Measurements from ENCODE around the gene CHD1.

Gene CHD1

DNA sequence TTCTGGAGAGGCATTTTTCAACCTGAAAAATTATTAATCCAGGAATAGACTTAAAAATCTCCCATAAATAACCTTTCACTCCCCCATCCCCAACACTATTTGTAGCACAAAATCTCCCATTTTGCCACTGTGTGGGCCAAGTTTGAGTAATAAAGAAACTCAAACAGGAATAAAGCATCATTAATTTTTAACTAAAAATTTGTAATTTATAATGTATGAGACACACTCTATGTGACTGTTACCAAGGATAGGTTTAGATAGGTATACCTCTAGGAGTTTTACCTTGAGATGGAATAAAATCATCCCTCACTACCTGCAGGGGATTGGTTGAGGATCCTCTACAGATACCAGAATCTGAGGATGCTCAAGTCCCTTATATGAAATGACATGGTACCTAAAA lies 30.1 kb downstream of the CHD1 start:
- Histone ChIP-seq H3K9ac (ENCODE audit: low read depth, low read length) (no peak overlapping the region), H3K36me3 (ENCODE audit: insufficient read depth, low read length) (peaks cover 16% of the 10 kb centered on the region), H3K9me3 (ENCODE audit: control insufficient read depth, insufficient read depth, low read length) (no peaks in the 10 kb centered on the region), H3K4me1 (ENCODE audit: insufficient read depth, low read length) (no peaks in the 10 kb centered on the region)

DNA sequence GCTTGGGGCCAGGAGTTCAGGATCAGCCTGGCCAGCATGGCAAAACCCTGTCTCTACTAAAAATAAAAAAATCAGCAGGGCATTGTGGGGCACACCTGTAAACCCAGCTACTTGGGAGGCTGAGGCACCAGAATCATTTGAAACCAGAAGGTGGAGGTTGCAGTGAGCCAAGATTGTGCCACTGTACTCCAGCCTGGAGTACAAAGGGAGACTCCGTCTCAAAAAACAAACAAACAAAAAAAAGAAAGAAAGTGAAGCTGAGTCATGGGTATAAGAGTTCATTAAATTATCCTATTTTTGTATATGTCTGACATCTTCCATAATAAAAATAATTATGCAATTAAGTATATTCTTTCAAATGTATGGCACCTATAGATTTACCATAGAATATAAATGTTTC lies 37.2 kb downstream of the CHD1 start:
- Histone ChIP-seq H3K36me3 (ENCODE audit: insufficient read depth, low read length) (peaks cover 12% of the 10 kb centered on the region), H3K9me3 (ENCODE audit: control insufficient read depth, insufficient read depth, low read length) (no peaks in the 10 kb centered on the region), H3K9ac (ENCODE audit: low read depth, low read length) (no peak overlapping the region), H3K4me1 (ENCODE audit: insufficient read depth, low read length) (no peaks in the 10 kb centered on the region)

DNA sequence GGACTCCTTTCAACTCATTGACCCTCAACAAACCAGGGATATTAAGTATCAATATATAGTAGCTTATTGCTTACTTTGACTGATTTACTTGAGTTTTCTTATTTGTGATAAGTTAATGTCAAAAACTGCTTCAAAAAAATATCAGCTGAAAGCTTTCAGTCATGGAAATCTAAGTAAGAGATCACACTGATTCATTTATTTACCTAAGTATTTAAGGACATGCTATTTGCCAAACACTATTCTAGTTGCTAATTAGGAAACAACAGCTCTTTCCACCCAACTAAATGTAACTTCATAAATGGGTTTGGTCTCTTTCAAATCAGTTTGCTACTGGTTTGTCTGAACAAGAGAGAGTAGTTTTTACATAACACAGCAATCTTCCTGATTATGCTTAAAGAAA lies 48.2 kb downstream of the CHD1 start:
- Histone ChIP-seq H3K4me1 (ENCODE audit: insufficient read depth, low read length) (no peaks in the 10 kb centered on the region), H3K36me3 (ENCODE audit: insufficient read depth, low read length) (peaks cover 5% of the 10 kb centered on the region; the same call in 1 of the 2 replicates), H3K9me3 (ENCODE audit: control insufficient read depth, insufficient read depth, low read length) (no peaks in the 10 kb centered on the region), H3K9ac (ENCODE audit: low read depth, low read length) (no peak overlapping the region)

DNA sequence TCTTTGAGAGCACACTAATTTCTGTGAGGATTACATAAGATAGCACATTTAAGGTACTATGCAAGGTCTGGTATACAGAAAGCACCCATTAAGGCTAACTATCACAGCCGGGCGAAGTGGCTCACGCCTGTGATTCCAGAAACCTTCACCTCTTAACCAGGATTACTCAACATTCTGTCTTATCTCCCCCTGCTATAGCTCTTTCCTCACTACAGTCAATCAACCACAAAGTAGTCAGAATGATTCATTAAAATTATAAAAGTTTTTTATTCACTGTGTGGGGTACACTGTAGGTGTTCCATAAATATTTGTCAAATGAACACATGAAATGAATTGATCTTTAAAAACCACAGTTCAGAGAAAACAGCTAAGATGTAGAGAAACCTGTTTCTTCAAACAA lies 48.7 kb downstream of the CHD1 start:
- H3K9me3 ChIP-seq (ENCODE audit: control insufficient read depth, insufficient read depth, low read length) = no peaks in the 10 kb centered on the region
- no peak overlapping the region for H3K9ac ChIP-seq (ENCODE audit: low read depth, low read length)
- H3K36me3 ChIP-seq (ENCODE audit: insufficient read depth, low read length) = peaks cover 5% of the 10 kb centered on the region; the same call in 1 of the 2 replicates
- H3K4me1 ChIP-seq (ENCODE audit: insufficient read depth, low read length) = no peaks in the 10 kb centered on the region

DNA sequence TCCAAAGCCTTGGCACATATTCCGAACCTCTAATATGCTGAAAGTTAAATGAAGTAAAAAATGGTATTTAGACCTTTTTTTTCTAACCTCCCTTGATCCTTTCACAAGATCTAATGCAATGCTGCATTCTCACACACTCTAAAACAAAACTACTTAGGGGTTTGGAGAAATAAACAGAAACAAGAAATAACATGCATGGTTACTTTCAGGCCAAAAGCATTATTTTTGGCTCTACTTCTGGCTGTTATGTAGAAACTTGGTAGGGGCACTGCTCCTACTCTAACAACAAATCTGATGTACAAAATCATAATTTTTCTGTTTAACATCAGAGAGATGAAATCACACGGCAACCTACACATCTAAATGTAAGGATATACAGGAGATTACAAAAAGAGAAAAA lies 51.2 kb downstream of the CHD1 start:
- Histone ChIP-seq H3K9me3 (ENCODE audit: control insufficient read depth, insufficient read depth, low read length) (no peaks in the 10 kb centered on the region), H3K4me1 (ENCODE audit: insufficient read depth, low read length) (no peaks in the 10 kb centered on the region), H3K9ac (ENCODE audit: low read depth, low read length) (no peak overlapping the region), H3K36me3 (ENCODE audit: insufficient read depth, low read length) (peaks cover 2% of the 10 kb centered on the region; the same call in 1 of the 2 replicates)

DNA sequence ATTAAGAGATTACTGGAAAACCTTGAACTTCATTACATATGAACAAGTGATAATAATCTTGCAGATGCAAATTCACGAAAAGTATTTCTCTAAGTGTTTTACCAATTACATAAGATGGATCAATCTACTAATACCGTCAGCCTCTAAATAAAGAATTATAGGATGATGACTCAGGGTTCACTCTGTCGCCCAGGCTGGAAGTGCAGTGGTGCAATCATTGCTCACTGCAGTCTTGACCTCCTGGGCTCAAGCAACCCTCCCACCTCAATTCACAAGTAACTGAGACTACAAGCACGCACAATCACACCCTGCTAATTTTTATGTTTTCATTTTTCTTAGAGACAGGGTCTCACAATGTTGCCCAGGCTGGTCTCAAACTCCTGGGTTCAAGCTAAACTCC lies 56.1 kb downstream of the CHD1 start:
- no peaks in the 10 kb centered on the region for H3K9me3 ChIP-seq (ENCODE audit: control insufficient read depth, insufficient read depth, low read length)
- no peak overlapping the region for H3K9ac ChIP-seq (ENCODE audit: low read depth, low read length)
- no peaks in the 10 kb centered on the region for H3K4me1 ChIP-seq (ENCODE audit: insufficient read depth, low read length)
- peaks cover 3% of the 10 kb centered on the region for H3K36me3 ChIP-seq (ENCODE audit: insufficient read depth, low read length)

DNA sequence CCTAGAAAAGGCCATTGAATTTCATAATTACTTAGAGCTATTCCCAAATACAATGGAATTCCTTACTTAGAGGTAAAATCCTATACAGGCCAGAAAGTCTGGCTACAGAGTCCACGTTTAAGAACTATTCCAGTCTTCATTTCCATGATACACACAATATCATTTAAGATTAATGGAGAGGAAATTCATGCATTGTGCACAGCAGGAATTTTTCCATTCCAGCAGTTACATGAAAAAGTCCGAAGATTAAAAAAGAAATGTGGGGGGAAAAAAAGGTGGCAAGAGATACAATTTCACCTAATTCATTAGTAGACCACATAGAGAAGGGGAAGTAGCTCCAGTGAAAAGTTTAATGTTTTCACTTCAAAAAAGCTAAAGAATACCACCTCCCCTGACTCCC lies 63.1 kb downstream of the CHD1 start:
- H3K36me3 ChIP-seq (ENCODE audit: insufficient read depth, low read length) = peaks cover 10% of the 10 kb centered on the region
- no peaks in the 10 kb centered on the region for H3K4me1 ChIP-seq (ENCODE audit: insufficient read depth, low read length)
- no peaks in the 10 kb centered on the region for H3K9me3 ChIP-seq (ENCODE audit: control insufficient read depth, insufficient read depth, low read length)
- no peak overlapping the region for H3K9ac ChIP-seq (ENCODE audit: low read depth, low read length)

DNA sequence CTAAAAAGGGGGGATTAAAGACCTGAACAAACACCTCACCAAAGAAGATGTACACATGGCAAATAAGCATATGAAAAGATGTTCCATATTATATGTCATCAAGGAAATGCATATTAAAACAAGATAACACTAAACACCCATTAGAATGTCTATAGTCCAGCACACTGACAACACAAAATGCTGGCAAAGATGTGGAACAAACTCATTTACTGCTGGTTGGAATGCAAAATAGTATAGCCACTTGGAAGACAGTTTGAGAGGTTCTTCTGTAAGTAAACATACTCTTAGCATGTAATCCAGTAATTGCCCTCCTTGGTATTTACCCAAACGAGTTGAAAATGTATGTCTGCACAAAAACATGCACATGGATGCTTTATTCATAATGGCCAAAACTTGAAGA lies 81.8 kb downstream of the CHD1 start:
- no peaks in the 10 kb centered on the region for H3K4me1 ChIP-seq (ENCODE audit: insufficient read depth, low read length)
- no peaks in the 10 kb centered on the region for H3K36me3 ChIP-seq (ENCODE audit: insufficient read depth, low read length)
- H3K9me3 ChIP-seq (ENCODE audit: control insufficient read depth, insufficient read depth, low read length) = peaks cover 19% of the 10 kb centered on the region
- no peak overlapping the region for H3K9ac ChIP-seq (ENCODE audit: low read depth, low read length)

DNA sequence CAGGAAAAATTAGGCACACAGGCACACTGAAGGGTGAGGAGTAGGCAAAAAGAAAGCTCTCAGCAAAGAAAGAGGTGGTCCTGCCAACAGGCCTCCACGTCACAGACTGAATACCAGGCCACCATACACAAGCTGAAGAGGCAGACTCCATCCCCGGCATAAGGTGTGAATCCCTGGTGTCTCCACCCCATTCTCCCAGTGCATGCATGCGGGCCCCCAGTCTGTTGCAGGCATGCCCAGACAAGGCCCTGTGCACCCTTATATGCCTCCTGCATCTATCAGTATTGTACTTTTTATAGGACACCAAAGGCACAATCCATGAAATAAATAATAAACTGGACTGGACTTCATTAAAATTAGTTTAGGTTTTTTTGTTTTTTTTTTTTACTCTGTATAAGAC lies 82.3 kb downstream of the CHD1 start:
- peaks cover 19% of the 10 kb centered on the region for H3K9me3 ChIP-seq (ENCODE audit: control insufficient read depth, insufficient read depth, low read length)
- no peak overlapping the region for H3K9ac ChIP-seq (ENCODE audit: low read depth, low read length)
- H3K4me1 ChIP-seq (ENCODE audit: insufficient read depth, low read length) = no peaks in the 10 kb centered on the region
- H3K36me3 ChIP-seq (ENCODE audit: insufficient read depth, low read length) = no peaks in the 10 kb centered on the region

DNA sequence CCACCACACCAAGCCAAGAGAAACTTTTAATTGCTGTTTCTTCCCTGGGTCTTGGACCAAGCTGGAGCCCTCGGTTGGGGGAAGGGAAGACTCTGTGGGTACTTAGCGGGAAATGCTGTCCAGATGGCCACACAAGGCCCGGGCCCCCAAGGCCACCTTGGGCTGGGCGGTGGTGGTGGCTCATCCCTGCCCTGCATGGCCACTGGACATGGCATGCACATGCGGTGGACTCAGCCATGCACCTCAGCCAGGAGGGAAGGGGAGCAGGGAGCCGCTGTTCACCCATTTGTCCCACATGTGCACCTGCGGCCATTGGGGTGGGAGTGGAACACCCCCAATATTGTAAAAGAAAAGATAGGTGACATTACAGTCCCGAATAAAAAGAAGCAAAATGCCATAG lies 82.9 kb downstream of the CHD1 start:
- Histone ChIP-seq H3K36me3 (ENCODE audit: insufficient read depth, low read length) (no peaks in the 10 kb centered on the region), H3K9ac (ENCODE audit: low read depth, low read length) (no peak overlapping the region), H3K9me3 (ENCODE audit: control insufficient read depth, insufficient read depth, low read length) (peaks cover 19% of the 10 kb centered on the region), H3K4me1 (ENCODE audit: insufficient read depth, low read length) (no peaks in the 10 kb centered on the region)

DNA sequence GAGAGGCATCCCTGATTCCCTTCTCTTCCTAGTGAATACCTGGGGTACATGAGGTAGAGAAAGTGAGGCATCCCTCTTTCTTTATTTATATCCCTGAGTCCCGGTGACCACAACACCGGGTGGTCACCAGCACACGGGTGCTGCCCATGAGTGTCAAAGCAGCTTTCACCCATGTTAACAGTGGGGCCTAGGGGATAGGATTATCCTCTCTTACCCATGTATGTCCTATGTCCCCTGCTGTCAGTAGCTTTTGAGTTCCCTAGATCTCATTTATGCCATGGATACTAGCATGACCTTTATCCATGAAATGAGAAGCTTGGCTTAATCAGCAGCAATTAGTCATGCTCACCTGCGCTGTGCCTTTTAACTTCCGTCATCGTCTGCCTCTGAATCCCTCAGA lies 83.9 kb downstream of the CHD1 start:
- no peaks in the 10 kb centered on the region for H3K36me3 ChIP-seq (ENCODE audit: insufficient read depth, low read length)
- no peaks in the 10 kb centered on the region for H3K4me1 ChIP-seq (ENCODE audit: insufficient read depth, low read length)
- H3K9ac ChIP-seq (ENCODE audit: low read depth, low read length) = no peak overlapping the region
- H3K9me3 ChIP-seq (ENCODE audit: control insufficient read depth, insufficient read depth, low read length) = peaks cover 19% of the 10 kb centered on the region

DNA sequence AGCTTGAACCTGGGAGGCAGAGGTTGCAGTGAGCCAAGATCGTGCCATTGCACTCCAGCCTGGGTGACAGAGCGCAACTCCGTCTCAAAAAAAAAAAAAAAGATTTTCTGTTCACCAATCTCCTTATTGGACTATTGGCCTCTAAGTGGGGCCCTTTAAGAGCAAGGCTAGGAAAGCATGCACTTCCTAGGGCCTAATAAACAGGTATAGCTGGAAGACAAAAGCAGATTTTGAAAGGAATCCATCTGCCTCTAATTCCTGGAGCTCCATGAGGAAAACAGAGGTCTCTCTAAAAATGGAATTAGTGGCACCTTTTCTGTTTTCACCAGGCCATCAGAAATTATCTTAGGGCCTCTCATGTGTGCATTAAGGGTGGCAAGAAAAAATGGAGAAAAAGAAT lies 85.3 kb downstream of the CHD1 start:
- Histone ChIP-seq H3K9ac (ENCODE audit: low read depth, low read length) (no peak overlapping the region), H3K9me3 (ENCODE audit: control insufficient read depth, insufficient read depth, low read length) (peaks cover 19% of the 10 kb centered on the region), H3K4me1 (ENCODE audit: insufficient read depth, low read length) (no peaks in the 10 kb centered on the region), H3K36me3 (ENCODE audit: insufficient read depth, low read length) (no peaks in the 10 kb centered on the region)

DNA sequence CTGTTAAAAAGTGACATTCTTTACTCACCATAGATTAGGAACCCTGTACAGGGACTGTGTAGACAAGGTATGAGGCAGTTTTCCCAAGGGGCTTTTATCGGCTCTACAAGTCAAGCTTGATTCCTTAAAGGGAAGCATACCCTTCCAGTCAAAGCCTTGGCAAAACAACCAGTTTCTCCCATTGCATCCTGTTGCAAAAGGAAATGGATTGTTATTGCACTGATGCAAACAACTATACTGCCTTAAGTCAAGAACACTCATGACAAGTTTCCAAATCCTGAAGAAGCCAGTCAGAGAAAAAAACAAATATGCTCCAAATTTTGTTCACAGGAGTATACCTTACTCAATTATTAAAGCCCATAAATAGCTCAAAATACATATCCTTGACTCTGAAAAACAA lies 87.9 kb downstream of the CHD1 start:
- Histone ChIP-seq H3K36me3 (ENCODE audit: insufficient read depth, low read length) (no peaks in the 10 kb centered on the region), H3K4me1 (ENCODE audit: insufficient read depth, low read length) (no peaks in the 10 kb centered on the region), H3K9ac (ENCODE audit: low read depth, low read length) (no peak overlapping the region), H3K9me3 (ENCODE audit: control insufficient read depth, insufficient read depth, low read length) (peaks cover 17% of the 10 kb centered on the region)

DNA sequence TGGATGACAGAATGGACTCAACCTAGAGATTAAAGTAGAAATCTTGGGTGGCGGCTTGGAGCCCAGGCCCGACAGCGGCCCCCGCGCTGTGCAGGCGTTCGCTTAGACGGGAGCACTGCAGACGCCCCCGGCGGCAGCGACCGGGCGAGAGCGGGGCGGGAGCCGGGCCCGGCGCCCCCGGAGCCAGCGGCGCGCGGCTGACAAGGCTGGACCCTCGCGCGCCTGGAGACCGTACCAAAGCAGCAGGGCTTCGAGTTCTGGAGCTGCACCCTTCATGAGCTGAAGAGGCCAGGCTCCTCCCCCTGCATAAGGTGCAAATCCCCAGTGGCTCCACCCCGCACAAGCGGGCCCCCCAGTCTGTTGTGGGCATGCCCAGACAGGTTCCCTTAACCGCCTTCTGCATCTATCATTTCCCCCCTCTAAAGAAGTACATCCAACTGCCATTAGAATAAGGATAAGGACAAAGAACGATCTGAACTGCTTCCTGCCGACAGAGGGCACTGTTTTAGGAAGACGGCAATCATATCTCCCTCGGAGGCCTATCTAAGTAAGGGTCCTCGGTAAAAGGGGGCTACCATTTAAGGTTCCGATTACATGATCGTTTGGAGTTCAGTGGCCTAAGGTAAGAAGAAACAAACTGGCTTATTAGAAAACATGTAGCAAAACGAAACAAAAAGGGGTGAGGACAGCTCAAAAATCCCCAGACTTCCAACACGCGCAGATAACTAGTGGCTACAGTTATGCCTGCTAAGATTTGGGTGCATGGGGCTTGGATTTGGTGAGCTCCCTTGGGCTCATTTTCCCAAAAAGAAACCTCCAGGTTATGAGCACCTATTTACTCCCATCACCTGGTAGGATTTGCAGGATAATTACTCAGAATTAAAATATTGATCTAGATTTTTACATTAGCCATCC lies 89.1 kb downstream of the CHD1 start:
- H3K4me1 ChIP-seq (ENCODE audit: insufficient read depth, low read length) = no peaks in the 10 kb centered on the region
- H3K9ac ChIP-seq (ENCODE audit: low read depth, low read length) = no peak overlapping the region

DNA sequence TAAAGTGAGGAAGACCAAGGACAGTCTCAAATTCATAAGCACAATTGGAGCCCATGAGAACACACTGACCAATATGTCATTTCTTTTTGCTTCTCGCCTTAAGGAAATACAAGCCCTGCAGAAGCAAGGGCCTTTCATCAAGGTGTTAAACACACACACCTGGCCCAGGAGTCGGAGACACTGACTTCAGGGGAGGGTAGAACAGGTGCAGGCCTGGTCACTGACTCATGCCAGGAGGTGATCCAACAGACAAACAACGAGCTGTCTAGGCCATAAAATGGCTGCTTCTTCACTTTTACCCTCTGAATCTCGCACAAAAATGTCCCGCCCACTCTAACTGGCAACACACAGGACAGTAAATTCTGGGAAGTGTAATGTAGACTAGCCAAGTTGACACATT lies 92.6 kb downstream of the CHD1 start:
- H3K4me1 ChIP-seq (ENCODE audit: insufficient read depth, low read length) = no peaks in the 10 kb centered on the region

More for the DNA sequence above, 89.1 kb downstream of the CHD1 start:
- Histone ChIP-seq H3K9me3 (ENCODE audit: control insufficient read depth, insufficient read depth, low read length) (peaks cover 12% of the 10 kb centered on the region), H3K36me3 (ENCODE audit: insufficient read depth, low read length) (no peaks in the 10 kb centered on the region)

More for the DNA sequence above, 92.6 kb downstream of the CHD1 start:
- H3K36me3 ChIP-seq (ENCODE audit: insufficient read depth, low read length) = no peaks in the 10 kb centered on the region
- H3K9me3 ChIP-seq (ENCODE audit: control insufficient read depth, insufficient read depth, low read length) = no peaks in the 10 kb centered on the region
- no peak overlapping the region for H3K9ac ChIP-seq (ENCODE audit: low read depth, low read length)

Measured in ES-I3 (cell line).